Common myeloid progenitor, CD34-positive (primary cell): ENCODE measurements around the gene ODAD3. TPM values are rescaled to one million over a fixed set of nuclear protein-coding genes. Genes with fewer than 3 reads are reported as not detected.
A peak's percentile ranks its signal among the peaks of the same experiment; 100 is the strongest.

Source experiments
- CTCF ChIA-PET: fragments of 350-600 bp; sonication (Branson Sonifier 250); formaldehyde crosslinking; loops from one replicate; lab custom pipeline; 2021; ENCODE audit warnings: antibody characterized with exemption; lab: Charles Lee
- POLR2A ChIA-PET: fragments of 350-600 bp; sonication (Branson Sonifier 250); formaldehyde crosslinking; loops from one replicate; lab custom pipeline; 2021; ENCODE audit warnings: antibody characterized with exemption; lab: Charles Lee
- DNase-seq, 3 donors: peaks; one replicate each; pipeline versions ENCODE4 v3.0.0 to v3.0.0-alpha.2; 2013
- H3K27ac ChIP-seq, 2 experiments: 1 replicate in 1 of 2; 2 replicates in 1 of 2; pipeline ENCODE4 v1.7.0; 2013; ENCODE audit warnings: inconsistent platforms in 2 of 2, low read length in 2 of 2, mild to moderate bottlenecking in 2 of 2, low read depth in 1 of 2, moderate library complexity in 1 of 2; ENCODE audit not compliant: severe bottlenecking in 2 of 2, insufficient read depth in 1 of 2, poor library complexity in 1 of 2
- H3K27me3 ChIP-seq, 5 experiments: replicated peaks in 2 of 5; 1 replicate in 3 of 5; 2 replicates in 2 of 5; pipeline versions ENCODE4 v1.6.1 to v1.7.0; 2013; ENCODE audit warnings: low read length in 4 of 5, mild to moderate bottlenecking in 2 of 5, moderate library complexity in 2 of 5, inconsistent platforms in 1 of 5; ENCODE audit not compliant: insufficient read depth in 5 of 5, control insufficient read depth in 4 of 5
- H3K36me3 ChIP-seq, 4 experiments: 1 replicate in 2 of 4; 2 replicates in 2 of 4; pipeline versions ENCODE4 v1.6.1 to v1.7.0; 2013; ENCODE audit warnings: low read length in 3 of 4, control low read depth in 1 of 4, mild to moderate bottlenecking in 1 of 4; ENCODE audit not compliant: control insufficient read depth in 4 of 4, insufficient read depth in 4 of 4
- H3K4me1 ChIP-seq, 4 experiments: 1 replicate in 3 of 4; 2 replicates in 1 of 4; pipeline versions ENCODE4 v1.6.1 to v1.7.1; 2013; ENCODE audit warnings: low read length in 3 of 4, mild to moderate bottlenecking in 3 of 4, control low read depth in 1 of 4, inconsistent platforms in 1 of 4, moderate library complexity in 1 of 4; ENCODE audit not compliant: control insufficient read depth in 4 of 4, insufficient read depth in 4 of 4; ENCODE audit errors: control extremely low read depth in 1 of 4
- H3K4me3 ChIP-seq, 7 experiments: 1 replicate in 4 of 7; 2 replicates in 3 of 7; pipeline versions ENCODE4 v1.5.1 to v1.7.0; 2013; ENCODE audit warnings: mild to moderate bottlenecking in 7 of 7, low read length in 6 of 7, moderate library complexity in 6 of 7, inconsistent platforms in 2 of 7, low read depth in 2 of 7, control low read depth in 1 of 7; ENCODE audit not compliant: insufficient read depth in 4 of 7, control insufficient read depth in 1 of 7; ENCODE audit errors: extremely low read depth in 1 of 7
- H3K9me3 ChIP-seq, 5 experiments: 1 replicate in 4 of 5; 2 replicates in 1 of 5; pipeline versions ENCODE4 v1.6.1 to v1.7.1; 2013; ENCODE audit warnings: low read length in 4 of 5, mild to moderate bottlenecking in 2 of 5, inconsistent platforms in 1 of 5, low read depth in 1 of 5, moderate library complexity in 1 of 5; ENCODE audit not compliant: control insufficient read depth in 4 of 5, insufficient read depth in 2 of 5; ENCODE audit errors: control extremely low read depth in 1 of 5
- WGBS: methylation state at CpG from one replicate; pipeline ENCODE4 v1.1.5; 2013; ENCODE audit not compliant: insufficient coverage; 5-methylcytosine and 5-hydroxymethylcytosine counted together
- polyA plus RNA-seq: library from polyadenylated mRNA; unstranded; fragments of 120-200 nt; gene quantifications from one replicate; pipeline ENCODE4 v1.2.1, GENCODE V29; 2013

Gene ODAD3
- 0.13 TPM for polyA plus RNA-seq

DNA sequence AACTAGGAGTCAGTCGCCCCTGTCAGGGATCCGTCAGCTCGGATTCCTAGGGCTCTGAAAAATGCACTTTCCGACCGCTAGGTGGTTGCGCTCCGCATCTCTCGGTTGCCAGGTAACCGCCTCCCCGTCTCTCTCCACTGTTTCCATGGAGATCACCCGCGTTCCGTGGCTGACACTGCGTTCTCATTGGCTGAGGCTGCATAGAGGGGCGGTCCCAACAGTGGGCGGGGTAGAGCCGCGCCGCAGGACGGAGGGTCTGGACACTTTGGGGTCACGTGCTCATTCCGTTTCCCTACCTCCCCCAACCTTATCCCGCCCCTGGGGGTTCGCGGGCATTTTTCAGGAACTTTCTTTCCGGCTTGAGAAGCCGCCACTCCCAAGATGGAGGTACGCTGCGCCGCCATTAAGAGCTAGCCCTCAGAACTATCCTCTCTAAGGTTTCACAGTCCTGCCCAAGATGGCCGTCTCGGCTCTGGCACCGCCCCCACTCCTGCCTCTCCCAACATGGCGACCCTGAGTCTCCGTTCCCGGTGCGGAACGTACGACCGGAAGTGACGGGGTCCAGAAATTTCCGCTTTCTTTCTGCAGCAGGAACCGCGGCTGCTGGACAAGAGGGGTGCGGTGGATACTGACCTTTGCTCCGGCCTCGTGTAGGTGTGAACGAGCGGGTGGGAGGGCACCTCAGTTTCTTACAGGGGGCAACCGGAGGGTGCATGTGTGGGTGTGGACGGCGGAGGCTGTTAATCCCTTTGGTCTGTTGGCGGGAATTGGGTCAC, at the start of gene ODAD3, which contains the start of gene PRKCSH:
Gene ODAD3, minus strand, starts transcription at position 65 of the 776 bp plus-strand sequence. CDS start 105 bp downstream, outside the sequence.
Gene PRKCSH, plus strand, starts transcription at position 579 of the 776 bp plus-strand sequence. CDS start 483 bp downstream, outside the sequence.
- peak; percentile 100 for DNase-seq
- Histone ChIP-seq H3K27ac (peak within 1 kb of the TSS; percentile 78 to 83), H3K36me3 (peaks cover 0 to 28% (median 17%) of the 10 kb centered on the region in 4 experiments), H3K27me3 (peaks cover 0 to 2% (median 0%) of the 10 kb centered on the region in 5 experiments), H3K4me3 (peak within 1 kb of the TSS; percentile 74 to 99 (median 96)), H3K4me1 (peaks cover 2 to 18% (median 15%) of the 10 kb centered on the region in 4 experiments), H3K9me3 (no peaks in the 10 kb centered on the region)
- ChIA-PET POLR2A (interaction anchor here (0.6 to 1.2 kb wide), 5 partner anchors 20 to 89 kb away, joined by 3 to 4 read pairs (median 3); partner anchors contain the start of genes CCDC159 and SWSAP1), CTCF (interaction anchor here (1.4 to 1.9 kb wide), 4 partner anchors 11 to 60 kb away, joined by 3 to 5 read pairs (median 4); partner anchors contain the start of gene EPOR)
- 0% methylated on average over 46 of the region's 53 CpGs for WGBS

DNA sequence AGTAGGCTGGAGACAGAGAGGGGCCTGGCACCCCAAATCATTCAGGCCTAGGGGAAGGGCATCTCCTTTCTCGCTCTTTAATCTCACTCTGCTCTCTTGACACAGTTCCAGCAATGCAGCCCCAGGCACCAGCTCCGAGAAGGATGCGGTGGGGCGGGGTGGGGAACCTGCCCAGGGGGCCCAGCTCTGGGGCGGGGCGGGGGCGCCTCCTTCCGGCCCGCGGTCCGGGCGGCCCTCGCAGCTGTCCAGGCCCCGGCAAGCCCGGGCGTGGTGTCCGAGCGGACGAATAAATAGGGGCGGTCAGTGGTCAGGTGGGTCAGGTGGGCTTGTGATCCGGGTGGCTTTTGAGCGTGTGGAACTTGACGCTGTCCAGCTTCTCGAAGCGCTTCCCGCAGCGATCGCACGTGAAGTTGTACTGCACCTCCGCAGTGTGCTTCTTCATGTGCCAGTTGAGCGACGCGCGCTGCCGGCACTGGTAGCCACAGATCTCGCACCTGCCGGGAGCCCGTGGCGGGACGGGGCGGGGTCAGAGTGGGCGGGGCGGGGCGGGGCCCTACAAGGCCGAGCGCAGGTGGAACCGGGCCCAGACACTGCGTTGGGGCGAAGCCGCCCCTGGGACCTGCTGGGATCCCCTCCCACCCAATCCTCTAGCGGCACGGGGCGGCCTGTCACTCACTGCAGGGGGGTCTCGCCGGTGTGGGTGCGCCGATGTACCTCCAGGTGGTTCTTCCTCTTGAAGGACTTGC, 48.6 kb upstream of the ODAD3 start:
- Histone ChIP-seq H3K9me3 (no peaks in the 10 kb centered on the region), H3K4me3 (no peak overlapping the region), H3K27ac (no peak overlapping the region), H3K36me3 (peaks cover 0 to 8% (median 0%) of the 10 kb centered on the region in 4 experiments), H3K4me1 (peaks cover 0 to 28% (median 20%) of the 10 kb centered on the region in 4 experiments), H3K27me3 (peaks cover 0 to 48% (median 16%) of the 10 kb centered on the region in 5 experiments)
- DNase-seq = no peak
- ChIA-PET POLR2A (no interaction called here), CTCF (interaction anchor here (1.1 to 2.1 kb wide), 19 partner anchors 12 to 240 kb away, joined by 3 to 11 read pairs (median 4); no protein-coding TSS in a partner anchor)
- 97% methylated on average over 37 of the region's 57 CpGs for WGBS

DNA sequence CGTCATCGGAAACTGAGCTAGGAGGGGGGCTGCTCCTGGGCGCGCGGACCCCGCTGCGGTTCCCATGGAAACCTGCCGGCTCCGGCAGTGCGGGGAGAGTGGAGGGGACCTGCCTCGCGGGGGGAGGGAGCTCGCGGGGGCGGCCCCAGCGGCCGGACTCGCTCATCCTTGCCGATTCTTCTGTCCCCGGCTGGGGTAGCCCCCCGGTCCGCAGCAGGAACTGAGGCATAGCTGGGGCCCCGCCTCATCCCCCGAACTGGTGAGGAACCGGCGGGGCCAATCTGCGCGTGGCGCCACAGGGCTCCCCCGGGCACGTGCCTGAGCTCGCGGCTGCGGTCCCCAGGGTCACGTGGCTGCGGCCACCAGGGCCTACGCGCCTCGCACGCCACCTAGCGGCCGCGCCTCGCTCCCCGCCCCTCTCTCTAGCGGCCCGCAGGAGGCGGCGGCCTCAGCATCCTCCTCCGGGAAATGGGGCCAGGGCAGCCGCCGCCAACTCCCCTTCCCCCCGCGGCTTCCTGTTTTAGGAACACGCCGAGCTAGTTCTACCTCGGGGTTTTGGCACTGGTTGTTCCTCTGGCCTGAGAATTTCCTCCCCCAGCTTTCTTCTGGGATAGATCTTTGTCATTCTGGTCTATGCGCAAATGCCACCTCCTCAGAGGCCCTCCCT, 47.6 kb upstream of the ODAD3 start:
- POLR2A ChIA-PET = no interaction called here
- H3K4me3 ChIP-seq = peak overlapping the region in 4 of 7 experiments; percentile 11 to 51 (median 38)
- under 1% methylated on average over 49 of the region's 58 CpGs for WGBS

DNA sequence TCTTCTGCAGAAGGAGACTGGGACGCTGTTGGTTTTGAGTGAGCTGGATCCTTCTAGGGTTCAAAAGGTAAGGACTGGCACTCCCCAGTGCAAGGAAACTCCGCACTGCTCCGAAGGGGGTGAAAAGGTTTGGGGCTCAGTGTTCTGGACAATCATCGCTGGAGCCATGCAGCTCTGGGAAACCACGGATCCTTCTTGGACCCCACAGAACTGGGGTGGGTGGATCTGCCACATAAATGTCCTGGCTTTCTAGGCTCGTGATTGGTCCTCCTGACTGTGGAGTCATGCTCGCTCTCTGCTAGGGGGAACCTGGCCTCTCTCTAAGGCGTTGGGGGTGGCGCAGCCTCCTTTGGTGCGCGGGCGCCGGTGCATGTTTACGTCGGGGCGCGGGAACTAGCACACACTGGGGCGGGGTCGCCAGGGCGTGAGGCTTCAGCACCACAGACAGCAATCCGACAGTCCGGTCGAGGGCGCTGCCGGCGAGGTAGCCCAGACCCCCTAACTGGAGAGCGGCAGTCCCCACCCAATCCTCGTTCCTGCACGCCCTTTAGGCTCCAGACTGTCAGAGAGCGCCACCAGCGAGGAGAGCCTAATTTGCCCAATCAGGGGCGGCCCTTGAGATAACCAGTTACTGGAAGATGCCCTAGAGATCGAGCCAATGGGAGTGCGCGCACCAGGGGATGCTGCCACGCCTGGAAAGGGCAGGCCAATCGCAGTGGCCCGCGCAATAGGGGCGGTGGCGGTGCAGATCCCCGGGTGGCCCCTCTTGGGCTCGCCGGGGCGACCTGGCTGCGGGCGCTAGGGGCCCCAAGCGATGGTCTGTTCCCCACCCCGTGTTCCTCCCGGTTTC, 46.8 kb upstream of the ODAD3 start:
- WGBS = 2% methylated on average over 42 of the region's 50 CpGs
- Histone ChIP-seq H3K27me3 (peaks cover 0 to 62% (median 20%) of the 10 kb centered on the region in 5 experiments), H3K4me1 (peaks cover 0 to 28% (median 20%) of the 10 kb centered on the region in 4 experiments), H3K4me3 (peak overlapping the region in 3 of 7 experiments; percentile 28 to 51 (median 48)), H3K27ac (no peak overlapping the region), H3K36me3 (peaks cover 0 to 8% (median 0%) of the 10 kb centered on the region in 4 experiments), H3K9me3 (no peaks in the 10 kb centered on the region)
- CTCF ChIA-PET = interaction anchor here (0.6 to 2.3 kb wide), 26 partner anchors 11 to 355 kb away, joined by 3 to 11 read pairs (median 4); partner anchors contain the start of gene EPOR
- DNase-seq = peak; percentile 88 to 97 (median 95)
- POLR2A ChIA-PET = no interaction called here

More for the DNA sequence above, 47.6 kb upstream of the ODAD3 start:
- peaks cover 0 to 8% (median 0%) of the 10 kb centered on the region in 4 experiments for H3K36me3 ChIP-seq
- no peaks in the 10 kb centered on the region for H3K9me3 ChIP-seq
- peaks cover 0 to 58% (median 18%) of the 10 kb centered on the region in 5 experiments for H3K27me3 ChIP-seq
- peaks cover 0 to 28% (median 20%) of the 10 kb centered on the region in 4 experiments for H3K4me1 ChIP-seq
- CTCF ChIA-PET = interaction anchor here (0.6 to 2.3 kb wide), 29 partner anchors 12 to 350 kb away, joined by 3 to 11 read pairs (median 3); partner anchors contain the start of gene EPOR
- DNase-seq = peak; percentile 91 to 96 (median 96)
- H3K27ac ChIP-seq = no peak overlapping the region

DNA sequence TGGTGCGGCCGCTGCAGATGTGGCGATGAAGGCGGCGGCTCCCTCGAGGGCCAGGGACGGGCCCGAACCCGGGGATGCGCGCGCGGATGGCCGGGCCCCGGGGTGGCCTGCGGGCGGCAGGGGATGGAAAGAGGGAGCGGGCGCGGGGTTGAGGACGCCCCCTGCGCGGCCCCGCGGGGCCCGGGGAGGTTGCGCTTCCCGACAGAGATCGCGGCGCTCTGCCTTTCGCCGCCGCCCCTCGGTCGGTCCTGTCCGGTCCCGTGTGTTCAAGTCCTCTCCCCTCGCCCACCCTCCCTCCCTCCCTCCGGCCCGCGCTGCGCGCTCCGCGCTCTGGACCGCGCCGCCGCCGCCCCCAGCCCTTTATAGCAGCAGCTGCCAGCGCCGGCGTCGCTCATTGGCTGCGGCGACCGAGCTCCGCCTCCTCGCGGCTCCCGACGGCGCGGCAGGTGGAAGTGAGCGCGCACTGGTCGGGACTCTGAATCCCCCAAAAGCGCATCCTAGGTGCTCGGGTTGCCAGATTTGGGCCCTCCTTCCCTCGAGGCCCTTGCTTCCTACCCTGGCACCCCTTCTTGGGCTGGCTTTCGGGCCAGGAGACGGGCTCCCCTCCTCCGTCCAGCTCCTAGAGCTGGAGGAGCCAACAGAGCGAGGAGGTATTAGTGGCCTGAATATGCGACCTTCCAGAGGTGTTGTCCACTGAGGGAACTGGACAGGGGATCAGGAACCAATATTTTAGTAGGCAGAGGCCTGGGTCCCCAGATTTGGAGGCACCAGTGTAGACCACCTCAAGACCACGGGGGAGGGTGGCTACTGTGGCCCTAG, 46.0 kb upstream of the ODAD3 start, which contains the start of gene ELAVL3:
Gene ELAVL3, minus strand, starts transcription at position 332 of the 819 bp plus-strand sequence. CDS start 438 bp downstream, outside the sequence.
- Histone ChIP-seq H3K36me3 (peaks cover 0 to 3% (median 0%) of the 10 kb centered on the region in 4 experiments), H3K27me3 (peaks cover 0 to 63% (median 22%) of the 10 kb centered on the region in 5 experiments), H3K27ac (no peak within 1 kb of the TSS), H3K9me3 (no peaks in the 10 kb centered on the region), H3K4me3 (peak within 1 kb of the TSS in 2 of 7 experiments; percentile 48 to 51), H3K4me1 (peaks cover 0 to 28% (median 20%) of the 10 kb centered on the region in 4 experiments)
- DNase-seq = no peak
- ChIA-PET POLR2A (no interaction called here), CTCF (interaction anchor here (0.6 to 2.3 kb wide), 2 partner anchors 94 to 354 kb away, joined by 4 to 10 read pairs; no protein-coding TSS in a partner anchor)
- 13% methylated on average over 47 of the region's 77 CpGs for WGBS
